Gastroesophageal sphincter (tissue), 3 donors: ENCODE data around the gene OR51D1.

Experiments
- CTCF ChIP-seq, 4 experiments: fragments of 200-600 bp in 2 of 4; fragments of 450-650 bp in 2 of 4; sonication (generic) in 1 of 4; IDR thresholded peaks; one replicate each; pipeline ENCODE4 v1.5.1; 2017 to 2019; ENCODE audit warnings: antibody characterized with exemption in 4 of 4, mild to moderate bottlenecking in 2 of 4, moderate library complexity in 2 of 4
- EP300 ChIP-seq: sonication (generic); formaldehyde crosslinking; IDR thresholded peaks from one replicate; pipeline ENCODE4 v1.6.1; 2017; ENCODE audit warnings: antibody characterized with exemption, mild to moderate bottlenecking
- POLR2A ChIP-seq, 2 donors: fragments of 450-650 bp; IDR thresholded peaks; one replicate each; pipeline ENCODE4 v1.6.1; 2017; ENCODE audit warnings: antibody characterized with exemption in 2 of 2, mild to moderate bottlenecking in 2 of 2, moderate library complexity in 1 of 2
- POLR2AphosphoS5 ChIP-seq: sonication (generic); formaldehyde crosslinking; IDR thresholded peaks from one replicate; pipeline ENCODE4 v1.6.1; 2017; ENCODE audit warnings: antibody characterized with exemption

DNA sequence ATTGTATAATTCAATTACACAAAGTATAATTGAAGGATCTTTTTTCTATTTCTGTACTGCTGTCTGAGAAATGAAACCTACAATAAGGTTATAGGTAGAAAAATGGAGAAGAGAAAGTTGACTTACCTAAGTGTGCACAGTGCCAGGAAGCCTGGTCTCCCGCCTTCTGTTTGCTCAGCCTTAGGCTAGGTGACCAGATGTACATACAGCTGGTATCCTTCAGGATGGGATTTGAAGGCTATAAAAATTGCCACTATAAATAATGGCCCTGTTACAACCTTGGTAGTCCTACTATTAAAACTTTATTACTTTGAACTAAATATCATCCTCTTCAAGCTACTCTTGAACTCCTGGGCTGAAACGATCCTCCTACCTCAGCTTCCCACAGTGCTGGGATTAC lies 40.7 kb downstream of the OR51D1 start:
- TF ChIP-seq POLR2AphosphoS5: no peak
- no peak for TF ChIP-seq CTCF (IDR thresholded peaks at IDR 0.05)
- no peak for TF ChIP-seq EP300
- no peak for TF ChIP-seq POLR2A (IDR thresholded peaks at IDR 0.05)
